Hematopoietic multipotent progenitor cell (in vitro differentiated cells): Measurements from ENCODE around the gene GGTLC1. TPM values are rescaled to one million over a fixed set of nuclear protein-coding genes. Genes with fewer than 3 reads are reported as not detected.

Experiments
- DNase-seq, 3 donors: peaks; one replicate each; pipeline ENCODE4 v3.0.0-alpha.2; 2011 to 2015; ENCODE audit warnings: low read depth in 2 of 3, low spot score in 2 of 3
- total RNA-seq: library from RNA; depleted of rRNA; stranded (reverse); fragments of >200 nt; gene quantifications from one replicate; pipeline ENCODE4 v1.2.3, GENCODE V29; 2012

Gene GGTLC1
- not detected for total RNA-seq

- DNase-seq: no peak
These were observed at the start of gene GGTLC1 for GRCh38 chr20:23988561-23988960. Gene GGTLC1, minus strand, starts transcription at chr20:23988779. Its CDS starts 2,168 bp downstream, at chr20:23986611.

GRCh38 chr20:24034820-24035219, 46.2 kb upstream of the GGTLC1 start:
- no peak for DNase-seq

- DNase-seq: no peak
These were observed 45.0 kb upstream of the GGTLC1 start for GRCh38 chr20:24033565-24033964.

GRCh38 chr20:24033151-24033550, 44.6 kb upstream of the GGTLC1 start:
- no peak for DNase-seq

GRCh38 chr20:24032400-24032898, 43.9 kb upstream of the GGTLC1 start:
- no peak for DNase-seq

- peak; percentile 41 to 79 (median 54) for DNase-seq
These were observed 38.6 kb upstream of the GGTLC1 start for GRCh38 chr20:24027229-24027628.

GRCh38 chr20:24022621-24023180, 34.1 kb upstream of the GGTLC1 start:
- DNase-seq: no peak

GRCh38 chr20:24018796-24019195, 30.2 kb upstream of the GGTLC1 start:
- DNase-seq: no peak

GRCh38 chr20:24017458-24017755, 28.8 kb upstream of the GGTLC1 start:
- DNase-seq: no peak

GRCh38 chr20:24016607-24017457, 28.3 kb upstream of the GGTLC1 start:
- DNase-seq: no peak

GRCh38 chr20:24013953-24014352, 25.4 kb upstream of the GGTLC1 start:
- no peak for DNase-seq

- no peak for DNase-seq
These were observed 22.7 kb upstream of the GGTLC1 start for GRCh38 chr20:24011282-24011681.

GRCh38 chr20:24007758-24008157, 19.2 kb upstream of the GGTLC1 start:
- no peak for DNase-seq

- no peak for DNase-seq
These were observed 18.6 kb upstream of the GGTLC1 start for GRCh38 chr20:24007073-24007595.

- no peak for DNase-seq
These were observed 18.0 kb upstream of the GGTLC1 start for GRCh38 chr20:24006626-24007025.

GRCh38 chr20:24004471-24004870, 15.9 kb upstream of the GGTLC1 start:
- no peak for DNase-seq

GRCh38 chr20:24002896-24003295, 14.3 kb upstream of the GGTLC1 start:
- no peak for DNase-seq

GRCh38 chr20:24001712-24002405, 13.3 kb upstream of the GGTLC1 start:
- DNase-seq: no peak

GRCh38 chr20:23998844-23999243, 10.3 kb upstream of the GGTLC1 start:
- DNase-seq: no peak

GRCh38 chr20:23998392-23998791, 9.8 kb upstream of the GGTLC1 start:
- no peak for DNase-seq

GRCh38 chr20:23995905-23996666, 7.5 kb upstream of the GGTLC1 start:
- DNase-seq: peak; percentile 32 to 56 (median 40)
